Breast epithelium (tissue), 4 donors: ENCODE results near the gene ATG101. TPM values are rescaled to one million over a fixed set of nuclear protein-coding genes. Genes with fewer than 3 reads are reported as not detected.
A peak's percentile ranks its signal among the peaks of the same experiment; 100 is the strongest.

Source experiments
- DNase-seq, 2 donors: peaks; one replicate each; pipeline ENCODE4 v3.0.0-alpha.2; 2019; ENCODE audit warnings: low spot score in 2 of 2
- H3K27ac ChIP-seq, 2 donors: fragments of 200-600 bp; sonication (generic) in 1 of 2; one replicate each; pipeline ENCODE4 v1.5.1; 2016 to 2019; ENCODE audit warnings: mild to moderate bottlenecking in 1 of 2
- H3K27me3 ChIP-seq, 2 donors: fragments of 200-600 bp; sonication (generic) in 1 of 2; one replicate each; pipeline versions ENCODE4 v1.5.1 to v1.6.0; 2017 to 2019; ENCODE audit warnings: control low read depth in 1 of 2, mild to moderate bottlenecking in 1 of 2
- H3K36me3 ChIP-seq: fragments of 200-600 bp; one replicate; pipeline ENCODE4 v1.5.1; 2019
- H3K4me1 ChIP-seq, 2 donors: fragments of 200-600 bp; sonication (generic); one replicate each; pipeline ENCODE4 v1.5.1; 2016 to 2019; ENCODE audit warnings: control low read depth in 1 of 2
- H3K4me3 ChIP-seq, 3 donors: fragments of 200-600 bp; sonication (generic); 1 replicate in 2 of 3; 2 replicates in 1 of 3; pipeline ENCODE4 v1.5.1; 2016 to 2019; ENCODE audit warnings: mild to moderate bottlenecking in 3 of 3, moderate library complexity in 2 of 3
- H3K9me3 ChIP-seq, 2 donors: fragments of 200-600 bp; sonication (generic) in 1 of 2; one replicate each; pipeline ENCODE4 v1.5.1; 2016 to 2019; ENCODE audit warnings: control low read depth in 1 of 2
- POLR2A ChIP-seq: fragments of 450-650 bp; IDR thresholded peaks from one replicate; pipeline ENCODE4 v1.6.1; 2016; ENCODE audit warnings: antibody characterized with exemption, mild to moderate bottlenecking, moderate library complexity
- POLR2AphosphoS5 ChIP-seq, 3 donors: sonication (generic); formaldehyde crosslinking; IDR thresholded peaks; one replicate each; pipeline ENCODE4 v1.6.1; 2017; ENCODE audit warnings: antibody characterized with exemption in 3 of 3
- intact Hi-C: fragments of 100-400 bp; cut with DNase I; formaldehyde crosslinking; loops from one replicate; pipeline ENCODE4 v1.15.1; 2023; ENCODE audit warnings: low total_unique reads
- total RNA-seq, 3 donors: library from RNA; depleted of rRNA; stranded (reverse); fragments of >200 nt; gene quantifications; one replicate each; pipeline ENCODE4 v1.1.0, GENCODE V29; 2016
- TF ChIP-seq, protein P1 (sequence below), 3 donors: fragments of 450-650 bp; IDR thresholded peaks; one replicate each; pipeline ENCODE4 v1.5.1; 2016 to 2017; ENCODE audit warnings: antibody characterized with exemption in 3 of 3, mild to moderate bottlenecking in 3 of 3, moderate library complexity in 3 of 3

The ATG101 gene
- total RNA-seq, 3 donors from 2014 or later = 35.0 to 54.2 (median 39.7) TPM

DNA sequence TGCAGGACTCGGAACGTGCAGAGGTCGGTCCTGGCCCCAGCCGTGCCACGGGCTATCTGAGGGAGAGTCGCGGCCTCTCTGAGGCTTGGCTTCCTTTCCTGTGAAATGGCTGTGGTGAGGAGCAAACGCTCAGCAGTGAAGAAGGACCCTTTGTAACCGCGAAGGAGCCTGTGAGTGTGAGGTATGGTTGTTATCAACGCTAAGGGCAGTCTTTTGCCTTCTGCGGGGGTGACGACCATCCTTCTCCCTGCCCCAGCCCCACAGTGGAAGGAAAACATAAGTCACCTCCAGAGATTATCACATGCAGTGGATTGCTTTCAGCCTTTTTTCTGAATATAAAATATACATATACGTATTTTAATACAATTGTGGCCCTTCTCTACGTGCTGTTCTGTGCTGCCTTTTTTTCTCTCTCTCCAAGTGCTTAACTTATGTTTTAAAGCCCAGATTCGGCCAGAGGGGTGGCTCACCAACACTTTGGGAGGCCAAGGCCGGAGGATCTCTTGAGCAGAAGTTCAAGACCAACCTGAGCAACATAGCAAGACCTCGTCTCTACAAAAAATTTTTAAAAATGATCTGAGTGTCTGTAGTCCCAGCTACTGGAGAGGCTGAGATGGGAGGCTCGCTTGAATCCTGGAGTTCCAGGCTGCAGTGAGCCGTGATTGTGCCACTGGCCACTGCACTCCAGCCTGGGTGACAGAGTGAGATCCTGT is 45.6 kb upstream of the ATG101 start:
- H3K27ac ChIP-seq = peak overlapping the region; percentile 15 to 46
- no peaks in the 10 kb centered on the region for H3K4me1 ChIP-seq
- no peaks in the 10 kb centered on the region for H3K36me3 ChIP-seq
- intact Hi-C loops = no loop called here
- TF ChIP-seq, protein P1, sequence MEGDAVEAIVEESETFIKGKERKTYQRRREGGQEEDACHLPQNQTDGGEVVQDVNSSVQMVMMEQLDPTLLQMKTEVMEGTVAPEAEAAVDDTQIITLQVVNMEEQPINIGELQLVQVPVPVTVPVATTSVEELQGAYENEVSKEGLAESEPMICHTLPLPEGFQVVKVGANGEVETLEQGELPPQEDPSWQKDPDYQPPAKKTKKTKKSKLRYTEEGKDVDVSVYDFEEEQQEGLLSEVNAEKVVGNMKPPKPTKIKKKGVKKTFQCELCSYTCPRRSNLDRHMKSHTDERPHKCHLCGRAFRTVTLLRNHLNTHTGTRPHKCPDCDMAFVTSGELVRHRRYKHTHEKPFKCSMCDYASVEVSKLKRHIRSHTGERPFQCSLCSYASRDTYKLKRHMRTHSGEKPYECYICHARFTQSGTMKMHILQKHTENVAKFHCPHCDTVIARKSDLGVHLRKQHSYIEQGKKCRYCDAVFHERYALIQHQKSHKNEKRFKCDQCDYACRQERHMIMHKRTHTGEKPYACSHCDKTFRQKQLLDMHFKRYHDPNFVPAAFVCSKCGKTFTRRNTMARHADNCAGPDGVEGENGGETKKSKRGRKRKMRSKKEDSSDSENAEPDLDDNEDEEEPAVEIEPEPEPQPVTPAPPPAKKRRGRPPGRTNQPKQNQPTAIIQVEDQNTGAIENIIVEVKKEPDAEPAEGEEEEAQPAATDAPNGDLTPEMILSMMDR (IDR thresholded peaks at IDR 0.05) = no peak
- TF ChIP-seq POLR2A = no peak
- TF ChIP-seq POLR2AphosphoS5 (IDR thresholded peaks at IDR 0.05) = no peak
- H3K4me3 ChIP-seq = peak overlapping the region; percentile 41 to 67 (median 61)
- DNase-seq = no peak
- no peaks in the 10 kb centered on the region for H3K27me3 ChIP-seq
- H3K9me3 ChIP-seq = no peaks in the 10 kb centered on the region

DNA sequence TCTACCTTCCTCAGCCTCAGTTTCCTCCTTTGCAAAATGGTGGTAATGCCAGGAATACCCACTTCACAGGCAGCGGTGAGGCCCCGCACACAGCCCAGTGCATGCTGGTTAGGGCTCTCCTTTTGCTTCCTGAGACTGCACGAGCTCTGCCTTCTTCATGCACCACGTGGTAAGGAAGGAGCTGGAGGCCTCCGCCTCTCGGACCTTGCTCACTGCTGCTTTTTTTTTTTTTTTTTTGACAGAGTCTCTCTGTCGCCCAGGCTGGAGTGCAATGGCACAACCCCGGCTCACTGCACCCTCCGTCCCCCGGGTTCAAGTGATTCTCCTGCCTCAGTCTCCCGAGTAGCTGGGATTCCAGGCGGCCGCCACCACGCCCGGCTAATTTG is 44.9 kb upstream of the ATG101 start:
- Histone ChIP-seq H3K4me1 (no peaks in the 10 kb centered on the region), H3K4me3 (peak overlapping the region; percentile 25 to 43 (median 29)), H3K9me3 (no peaks in the 10 kb centered on the region), H3K36me3 (no peaks in the 10 kb centered on the region), H3K27me3 (no peaks in the 10 kb centered on the region), H3K27ac (peak overlapping the region; percentile 69 to 73)
- TF ChIP-seq, protein P1 (IDR thresholded peaks at IDR 0.05) = no peak
- no peak for TF ChIP-seq POLR2A
- TF ChIP-seq POLR2AphosphoS5 (IDR thresholded peaks at IDR 0.05) = no peak
- no peak for DNase-seq
- intact Hi-C loops = loop anchor here (5.0 kb wide), 1 partner anchor 57 kb away; no protein-coding TSS in a partner anchor

DNA sequence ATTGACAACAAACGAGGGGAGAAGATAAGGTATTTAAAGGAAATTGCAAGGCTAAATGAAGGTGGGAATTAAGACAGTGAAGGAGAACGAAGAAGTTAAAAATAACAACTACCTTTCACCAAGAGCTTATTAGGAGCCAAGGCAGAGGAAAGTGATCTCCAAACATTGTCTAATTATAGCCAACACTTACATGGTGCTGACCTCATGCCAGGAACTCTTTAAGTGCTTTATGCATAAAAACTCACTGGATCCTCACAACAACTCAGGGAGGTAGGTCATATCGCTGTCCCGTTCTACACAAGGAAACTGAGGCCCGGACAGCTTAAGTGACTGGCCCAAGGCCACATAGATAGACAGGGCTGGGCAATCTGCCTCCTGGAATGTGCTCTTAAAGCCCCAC is 43.5 kb upstream of the ATG101 start:
- Histone ChIP-seq H3K4me3 (no peak overlapping the region), H3K27ac (no peak overlapping the region), H3K36me3 (no peaks in the 10 kb centered on the region), H3K9me3 (no peaks in the 10 kb centered on the region), H3K4me1 (no peaks in the 10 kb centered on the region), H3K27me3 (no peaks in the 10 kb centered on the region)
- TF ChIP-seq POLR2AphosphoS5 (IDR thresholded peaks at IDR 0.05) (no peak), POLR2A (no peak)
- TF ChIP-seq, protein P1 (IDR thresholded peaks at IDR 0.05) = no peak
- intact Hi-C loops = loop anchor here (2.0 to 5.0 kb wide), 2 partner anchors 41 to 56 kb away; no protein-coding TSS in a partner anchor
- DNase-seq = no peak

DNA sequence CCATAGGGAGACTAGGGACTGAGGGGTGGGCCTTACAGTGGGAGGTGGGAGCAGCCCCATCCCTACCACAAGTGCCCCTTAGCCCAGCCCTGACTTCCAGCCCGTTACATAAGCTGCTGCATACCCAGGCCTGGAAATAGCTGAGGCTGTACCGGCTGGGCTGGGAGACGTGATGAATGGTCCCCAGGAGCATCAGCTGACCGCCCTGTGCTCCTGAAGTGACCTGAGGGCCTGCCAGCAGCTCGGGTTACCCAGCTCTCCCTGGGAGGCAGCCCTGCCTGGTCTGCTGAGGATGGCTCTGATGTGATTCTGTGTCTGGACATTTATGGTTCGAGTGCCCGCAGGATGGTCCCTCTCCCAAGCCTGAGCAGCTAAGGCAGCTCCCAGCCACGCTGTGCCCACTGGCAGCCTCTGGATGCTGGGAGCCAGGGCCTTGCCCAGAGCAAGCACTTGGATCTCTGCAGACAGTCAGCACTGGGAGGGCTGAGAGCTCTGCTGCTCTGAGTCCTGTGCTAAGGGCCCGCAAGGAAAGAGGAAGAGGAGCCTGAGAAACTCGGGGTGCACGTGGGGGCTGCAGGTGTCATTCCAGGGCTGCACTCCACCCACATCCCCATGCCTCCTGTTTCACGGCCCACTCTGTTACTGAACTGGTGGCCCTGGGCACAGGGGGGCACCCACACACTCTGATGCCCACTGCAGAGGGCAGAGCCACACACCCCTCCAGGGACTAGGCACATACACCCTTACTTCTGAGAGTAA is 42.5 kb upstream of the ATG101 start:
- H3K9me3 ChIP-seq = no peaks in the 10 kb centered on the region
- DNase-seq = no peak
- intact Hi-C loops = loop anchor here (2.0 to 5.0 kb wide), 2 partner anchors 42 to 55 kb away; no protein-coding TSS in a partner anchor
- no peak overlapping the region for H3K4me3 ChIP-seq
- TF ChIP-seq, protein P1 (IDR thresholded peaks at IDR 0.05) = no peak
- TF ChIP-seq POLR2AphosphoS5 (IDR thresholded peaks at IDR 0.05) (no peak), POLR2A (no peak)
- no peaks in the 10 kb centered on the region for H3K27me3 ChIP-seq
- H3K36me3 ChIP-seq = no peaks in the 10 kb centered on the region
- no peak overlapping the region for H3K27ac ChIP-seq
- H3K4me1 ChIP-seq = peaks cover 4% of the 10 kb centered on the region in 2 donors

DNA sequence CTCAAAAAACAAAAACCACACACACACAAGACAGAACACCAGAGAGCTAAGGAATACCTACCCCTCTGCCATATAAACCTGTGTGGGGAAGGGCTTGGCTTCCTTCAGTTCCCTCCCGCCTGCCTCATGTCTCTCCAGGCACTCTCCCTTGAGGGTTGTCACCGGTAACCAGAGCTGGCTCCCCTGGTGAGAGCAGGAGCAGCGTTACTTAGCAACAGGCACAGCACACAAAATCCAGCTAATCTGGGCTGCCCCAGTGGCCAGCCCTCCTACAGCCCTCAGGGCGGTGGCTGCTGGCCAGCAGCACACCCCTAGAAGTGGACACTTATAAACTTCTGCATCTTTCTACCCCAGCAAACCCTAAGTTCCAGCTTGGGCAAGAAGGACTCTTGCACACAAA is 40.1 kb upstream of the ATG101 start:
- TF ChIP-seq POLR2AphosphoS5 (IDR thresholded peaks at IDR 0.05) = no peak
- TF ChIP-seq, protein P1 (IDR thresholded peaks at IDR 0.05) = no peak
- TF ChIP-seq POLR2A = no peak
- peaks cover 6 to 8% of the 10 kb centered on the region in 2 donors for H3K4me1 ChIP-seq
- H3K27ac ChIP-seq = no peak overlapping the region
- intact Hi-C loops = loop anchor here (5.0 kb wide), 1 partner anchor 53 kb away; no protein-coding TSS in a partner anchor
- DNase-seq = no peak
- H3K9me3 ChIP-seq = no peaks in the 10 kb centered on the region
- no peaks in the 10 kb centered on the region for H3K27me3 ChIP-seq
- no peaks in the 10 kb centered on the region for H3K36me3 ChIP-seq
- H3K4me3 ChIP-seq = no peak overlapping the region
